Measurements from ENCODE around the gene ACAD11. TPM values are rescaled to one million over a fixed set of nuclear protein-coding genes. Genes with fewer than 3 reads are reported as not detected.

Gene ACAD11
- total RNA-seq, 1 experiment from 2014 or later = 12.6 TPM

- TF ChIP-seq ZBTB33 (IDR thresholded peaks at IDR 0.05; ENCODE audit: extremely low read depth, insufficient replicate concordance, low read length) (no peak), SP1 (IDR thresholded peaks at IDR 0.05; ENCODE audit: low read depth) (no peak), EZH2phosphoT487 (IDR thresholded peaks at IDR 0.05; ENCODE audit: borderline replicate concordance) (no peak), TCF7L2 (IDR thresholded peaks at IDR 0.05; ENCODE audit: borderline replicate concordance, extremely low read depth, insufficient read depth, insufficient read length) (no peak)
Observed at GRCh38 chr3:132593241-132593946, 66.2 kb downstream of the ACAD11 start (continued).

GRCh38 chr3:132592216-132592615, 67.4 kb downstream of the ACAD11 start:
- ChIA-PET POLR2A (no interaction called here), RAD21 (ENCODE audit: low non-redundant PET in 1 of 2, low total read pairs in 2 of 2, uncharacterized antibody in 2 of 2, unreplicated experiment in 2 of 2) (no interaction called here), CTCF (no interaction called here)
- no peak for DNase-seq (ENCODE audit: low read depth, low spot score)
- BruUV-seq (replicated peaks) = no TSS peak
- Histone ChIP-seq H3K79me2 (ENCODE audit: insufficient read depth, low read length) (no peaks in the 10 kb centered on the region), H3K27me3 (ENCODE audit: insufficient read depth, low read length) (no peaks in the 10 kb centered on the region), H3K4me3 (replicated peaks in 1 of 2; ENCODE audit: low read depth in 1 of 2, low read length in 2 of 2) (no peak overlapping the region), H3K4me2 (ENCODE audit: low read length) (no peak overlapping the region), H4K20me1 (ENCODE audit: insufficient read depth) (no peaks in the 10 kb centered on the region), H3K4me1 (ENCODE audit: control insufficient read depth in 1 of 2, insufficient read depth in 2 of 2, low read length in 2 of 2) (no peaks in the 10 kb centered on the region), H3K9ac (ENCODE audit: low read length) (no peak overlapping the region), H3K9me2 (ENCODE audit: insufficient read depth) (no peaks in the 10 kb centered on the region), H3K27ac (ENCODE audit: low read depth, low read length) (no peak overlapping the region), H3K36me3 (ENCODE audit: control insufficient read depth in 1 of 2, insufficient read depth in 2 of 2, low read length in 2 of 2) (no peaks in the 10 kb centered on the region), H3K9me3 (ENCODE audit: control insufficient read depth in 1 of 2, insufficient read depth in 1 of 2, low read depth in 1 of 2, low read length in 2 of 2) (no peaks in the 10 kb centered on the region), H2AFZ (ENCODE audit: low read depth, low read length, poor library complexity, severe bottlenecking) (no peak overlapping the region)
- intact Hi-C loops (cut with micrococcal nuclease) = no loop called here
- ATAC-seq = no peak
- TF ChIP-seq REST (IDR thresholded peaks at IDR 0.05; ENCODE audit: low read depth) (no peak), ZNF274 (IDR thresholded peaks at IDR 0.05; ENCODE audit: low read depth, low read length) (no peak), ATF3 (IDR thresholded peaks at IDR 0.05) (no peak), FOSL1 (IDR thresholded peaks at IDR 0.05; ENCODE audit: low read depth) (no peak), EGR1 (IDR thresholded peaks at IDR 0.05; ENCODE audit: low read depth) (no peak), CBX3 (IDR thresholded peaks at IDR 0.05; ENCODE audit: low read depth) (no peak), EZH2phosphoT487 (IDR thresholded peaks at IDR 0.05; ENCODE audit: borderline replicate concordance) (no peak), SP1 (IDR thresholded peaks at IDR 0.05; ENCODE audit: low read depth) (no peak), RAD21 (IDR thresholded peaks at IDR 0.05; ENCODE audit: low read depth) (no peak), MAX (IDR thresholded peaks at IDR 0.05) (no peak), EZH2 (IDR thresholded peaks at IDR 0.05) (no peak), CTCF (IDR thresholded peaks at IDR 0.05 in 2 of 3, conservative IDR thresholded peaks at IDR 0.05 in 1 of 3; ENCODE audit: borderline replicate concordance in 1 of 3, insufficient read depth in 1 of 3, low read depth in 2 of 3, low read length in 2 of 3) (no peak)

All from HCT116 (cell line).